K562 (cell line): ENCODE results near the gene FOXR1. TPM values are rescaled to one million over a fixed set of nuclear protein-coding genes. Genes with fewer than 3 reads are reported as not detected.

Experiments used
- BDP1 ChIP-seq: IDR thresholded peaks from 3 replicates; pipeline ENCODE4 v1.6.1; 2011; ENCODE audit not compliant: insufficient read length, insufficient read depth
- BRCA1 ChIP-seq, 2 experiments: fragments of 450-650 bp in 1 of 2; sonication (generic) in 1 of 2; formaldehyde crosslinking in 1 of 2; IDR thresholded peaks; 2 replicates each; pipeline versions ENCODE4 v1.5.0 to v1.6.1; 2017 to 2020; ENCODE audit warnings: mild to moderate bottlenecking in 1 of 2, missing genetic modification reagents in 1 of 2
- COPS2 ChIP-seq: fragments of 450-650 bp; conservative IDR thresholded peaks from 2 replicates; pipeline ENCODE4 v1.6.1; 2016; ENCODE audit warnings: mild to moderate bottlenecking, moderate library complexity
- HDAC1 ChIP-seq, 2 experiments: fragments of 450-650 bp; IDR thresholded peaks; 2 replicates each; pipeline ENCODE4 v1.6.1; 2016 to 2017; ENCODE audit warnings: inconsistent platforms in 1 of 2, mild to moderate bottlenecking in 1 of 2, moderate library complexity in 1 of 2
- HNRNPLL ChIP-seq: fragments of 200-400 bp; formaldehyde crosslinking; IDR thresholded peaks from 2 replicates; pipeline ENCODE4 v1.6.1; 2017; ENCODE audit warnings: low read length, low read depth, mild to moderate bottlenecking; ENCODE audit not compliant: poor library complexity, severe bottlenecking
- KAT7 ChIP-seq: sonication (generic); formaldehyde crosslinking; IDR thresholded peaks from 2 replicates; pipeline ENCODE4 v1.8.0; 2022; ENCODE audit warnings: missing genetic modification reagents, mild to moderate bottlenecking, borderline replicate concordance
- POLR2A ChIP-seq: fragments of 450-650 bp; conservative IDR thresholded peaks from 2 replicates; pipeline ENCODE4 v1.6.1; 2016
- PYGO2 ChIP-seq: fragments of 450-650 bp; IDR thresholded peaks from 2 replicates; pipeline ENCODE4 v1.6.1; 2016; ENCODE audit warnings: mild to moderate bottlenecking, missing genetic modification characterization, moderate library complexity, missing compliant biosample characterization
- SMAD2 ChIP-seq: fragments of 150-350 bp; IDR thresholded peaks from 2 replicates; pipeline ENCODE4 v1.6.1; 2014; ENCODE audit warnings: low read depth, mild to moderate bottlenecking, low read length
- SMARCA4 ChIP-seq: fragments of 450-650 bp; IDR thresholded peaks from 2 replicates; pipeline ENCODE4 v1.6.1; 2016
- SMARCC2 ChIP-seq: fragments of 450-650 bp; IDR thresholded peaks from 2 replicates; pipeline ENCODE4 v1.6.1; 2017; ENCODE audit warnings: antibody characterized with exemption, moderate library complexity, mild to moderate bottlenecking, low read depth
- SMARCE1 ChIP-seq: fragments of 450-650 bp; IDR thresholded peaks from 2 replicates; pipeline ENCODE4 v1.7.1; 2016; ENCODE audit warnings: mild to moderate bottlenecking
- ZNF232 ChIP-seq: sonication (generic); formaldehyde crosslinking; IDR thresholded peaks from 2 replicates; pipeline ENCODE4 v1.8.0; 2022; ENCODE audit warnings: mild to moderate bottlenecking, missing genetic modification reagents
- polyA plus RNA-seq, 8 experiments: library from polyadenylated mRNA; depleted of rRNA in 4 of 8; stranded (reverse) in 5 of 8; unstranded in 3 of 8; fragments of >200 nt; fragmentation: Nextera tagmentation in 2 of 8; fragmentation: Illumina TruSeq in 1 of 8; extraction: Ambion mirVana in 2 of 8; extraction: Trizol in 1 of 8; gene quantifications; 2 replicates each; pipeline versions ENCODE4 v1.2.1 to v1.2.3, GENCODE V29; 2011 to 2014; ENCODE audit warnings: inconsistent platforms in 1 of 8, missing spikeins in 1 of 8
- total RNA-seq, 7 experiments: library from RNA; depleted of rRNA in 6 of 7; stranded (reverse); fragments of >200 nt in 6 of 7; fragmentation: Illumina TruSeq in 2 of 7; extraction: Trizol in 2 of 7; gene quantifications; 2 replicates each; pipeline versions ENCODE4 v1.2.1 to v1.2.3, GENCODE V29; 2011 to 2021; ENCODE audit warnings: low replicate concordance in 1 of 7
- TF ChIP-seq, protein P1 (sequence below): fragments of 250-450 bp; sonication (Bioruptor Pico); IDR thresholded peaks from 2 replicates; pipeline ENCODE4 v1.4.0; 2020
- TF ChIP-seq, protein P2 (sequence below), 2 experiments: fragments of 200-800 bp in 1 of 2; sonication (Bioruptor generic) in 1 of 2; sonication (generic) in 1 of 2; formaldehyde crosslinking in 1 of 2; IDR thresholded peaks in 1 of 2; conservative IDR thresholded peaks in 1 of 2; 2 replicates each; pipeline versions ENCODE4 v1.5.0 to v1.6.1; 2016 to 2020; ENCODE audit warnings: missing compliant biosample characterization in 1 of 2, missing genetic modification characterization in 1 of 2, missing genetic modification reagents in 1 of 2
- TF ChIP-seq, protein P3 (sequence below): IDR thresholded peaks from 2 replicates; pipeline ENCODE4 v1.6.1; 2011; ENCODE audit warnings: borderline replicate concordance, low read depth, mild to moderate bottlenecking, moderate library complexity, low read length; ENCODE audit not compliant: insufficient read depth, poor library complexity, severe bottlenecking
- TF ChIP-seq, protein P4 (sequence below): fragments of 250-450 bp; sonication (Bioruptor Pico); IDR thresholded peaks from 2 replicates; pipeline ENCODE4 v1.5.0; 2022; ENCODE audit warnings: mild to moderate bottlenecking

The FOXR1 gene
- total and polyA plus RNA-seq, 9 of the 15 experiments (the other 6 are each of a cell fraction or from before 2014, with no cell fraction given) = not detected

DNA sequence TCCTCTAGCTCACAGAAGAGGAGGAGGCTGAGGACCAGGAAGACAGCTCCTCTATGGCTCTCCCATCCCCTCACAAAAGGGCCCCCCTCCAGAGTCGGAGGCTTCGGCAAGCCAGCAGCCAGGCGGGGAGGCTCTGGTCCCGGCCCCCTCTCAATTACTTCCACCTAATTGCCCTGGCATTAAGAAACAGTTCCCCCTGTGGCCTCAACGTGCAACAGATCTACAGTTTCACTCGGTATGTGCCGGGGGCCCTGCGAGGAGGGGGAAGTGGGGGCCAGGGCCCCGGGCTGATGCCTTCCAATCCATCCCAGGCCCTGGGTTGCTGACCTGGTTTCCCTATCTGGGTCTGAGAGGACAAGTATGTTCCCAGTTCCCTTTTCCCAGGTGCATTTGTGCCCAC is 7.9 kb downstream of the FOXR1 start (continued):
- TF ChIP-seq, protein P1, sequence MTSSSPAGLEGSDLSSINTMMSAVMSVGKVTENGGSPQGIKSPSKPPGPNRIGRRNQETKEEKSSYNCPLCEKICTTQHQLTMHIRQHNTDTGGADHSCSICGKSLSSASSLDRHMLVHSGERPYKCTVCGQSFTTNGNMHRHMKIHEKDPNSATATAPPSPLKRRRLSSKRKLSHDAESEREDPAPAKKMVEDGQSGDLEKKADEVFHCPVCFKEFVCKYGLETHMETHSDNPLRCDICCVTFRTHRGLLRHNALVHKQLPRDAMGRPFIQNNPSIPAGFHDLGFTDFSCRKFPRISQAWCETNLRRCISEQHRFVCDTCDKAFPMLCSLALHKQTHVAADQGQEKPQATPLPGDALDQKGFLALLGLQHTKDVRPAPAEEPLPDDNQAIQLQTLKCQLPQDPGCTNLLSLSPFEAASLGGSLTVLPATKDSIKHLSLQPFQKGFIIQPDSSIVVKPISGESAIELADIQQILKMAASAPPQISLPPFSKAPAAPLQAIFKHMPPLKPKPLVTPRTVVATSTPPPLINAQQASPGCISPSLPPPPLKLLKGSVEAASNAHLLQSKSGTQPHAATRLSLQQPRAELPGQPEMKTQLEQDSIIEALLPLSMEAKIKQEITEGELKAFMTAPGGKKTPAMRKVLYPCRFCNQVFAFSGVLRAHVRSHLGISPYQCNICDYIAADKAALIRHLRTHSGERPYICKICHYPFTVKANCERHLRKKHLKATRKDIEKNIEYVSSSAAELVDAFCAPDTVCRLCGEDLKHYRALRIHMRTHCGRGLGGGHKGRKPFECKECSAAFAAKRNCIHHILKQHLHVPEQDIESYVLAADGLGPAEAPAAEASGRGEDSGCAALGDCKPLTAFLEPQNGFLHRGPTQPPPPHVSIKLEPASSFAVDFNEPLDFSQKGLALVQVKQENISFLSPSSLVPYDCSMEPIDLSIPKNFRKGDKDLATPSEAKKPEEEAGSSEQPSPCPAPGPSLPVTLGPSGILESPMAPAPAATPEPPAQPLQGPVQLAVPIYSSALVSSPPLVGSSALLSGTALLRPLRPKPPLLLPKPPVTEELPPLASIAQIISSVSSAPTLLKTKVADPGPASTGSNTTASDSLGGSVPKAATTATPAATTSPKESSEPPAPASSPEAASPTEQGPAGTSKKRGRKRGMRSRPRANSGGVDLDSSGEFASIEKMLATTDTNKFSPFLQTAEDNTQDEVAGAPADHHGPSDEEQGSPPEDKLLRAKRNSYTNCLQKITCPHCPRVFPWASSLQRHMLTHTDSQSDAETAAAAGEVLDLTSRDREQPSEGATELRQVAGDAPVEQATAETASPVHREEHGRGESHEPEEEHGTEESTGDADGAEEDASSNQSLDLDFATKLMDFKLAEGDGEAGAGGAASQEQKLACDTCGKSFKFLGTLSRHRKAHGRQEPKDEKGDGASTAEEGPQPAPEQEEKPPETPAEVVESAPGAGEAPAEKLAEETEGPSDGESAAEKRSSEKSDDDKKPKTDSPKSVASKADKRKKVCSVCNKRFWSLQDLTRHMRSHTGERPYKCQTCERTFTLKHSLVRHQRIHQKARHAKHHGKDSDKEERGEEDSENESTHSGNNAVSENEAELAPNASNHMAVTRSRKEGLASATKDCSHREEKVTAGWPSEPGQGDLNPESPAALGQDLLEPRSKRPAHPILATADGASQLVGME (CRISPR knock-in tag) = no peak
- TF ChIP-seq BRCA1 (IDR thresholded peaks at IDR 0.05) (no peak), BRCA1 (CRISPR knock-in tag; IDR thresholded peaks at IDR 0.05) (no peak), ZNF232 (CRISPR knock-in tag) (no peak), KAT7 (CRISPR knock-in tag) (0 out of 2 replicates have a peak, but pooled peaks have one; percentile 5), SMARCA4 (0 out of 2 replicates have a peak, but pooled peaks have one; percentile 34), HNRNPLL (no peak), POLR2A (no peak), SMAD2 (no peak), BDP1 (no peak), HDAC1 (IDR thresholded peaks at IDR 0.05) (no peak), COPS2 (no peak), SMARCC2 (0 out of 2 replicates have a peak, but pooled peaks have one; percentile 30), SMARCE1 (0 out of 2 replicates have a peak, but pooled peaks have one; percentile 16), PYGO2 (no peak)
- TF ChIP-seq, protein P2, sequence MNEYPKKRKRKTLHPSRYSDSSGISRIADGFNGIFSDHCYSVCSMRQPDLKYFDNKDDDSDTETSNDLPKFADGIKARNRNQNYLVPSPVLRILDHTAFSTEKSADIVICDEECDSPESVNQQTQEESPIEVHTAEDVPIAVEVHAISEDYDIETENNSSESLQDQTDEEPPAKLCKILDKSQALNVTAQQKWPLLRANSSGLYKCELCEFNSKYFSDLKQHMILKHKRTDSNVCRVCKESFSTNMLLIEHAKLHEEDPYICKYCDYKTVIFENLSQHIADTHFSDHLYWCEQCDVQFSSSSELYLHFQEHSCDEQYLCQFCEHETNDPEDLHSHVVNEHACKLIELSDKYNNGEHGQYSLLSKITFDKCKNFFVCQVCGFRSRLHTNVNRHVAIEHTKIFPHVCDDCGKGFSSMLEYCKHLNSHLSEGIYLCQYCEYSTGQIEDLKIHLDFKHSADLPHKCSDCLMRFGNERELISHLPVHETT (CRISPR knock-in tag; conservative IDR thresholded peaks at IDR 0.05 in 1 of 2, IDR thresholded peaks at IDR 0.05 in 1 of 2) = no peak
- TF ChIP-seq, protein P3, sequence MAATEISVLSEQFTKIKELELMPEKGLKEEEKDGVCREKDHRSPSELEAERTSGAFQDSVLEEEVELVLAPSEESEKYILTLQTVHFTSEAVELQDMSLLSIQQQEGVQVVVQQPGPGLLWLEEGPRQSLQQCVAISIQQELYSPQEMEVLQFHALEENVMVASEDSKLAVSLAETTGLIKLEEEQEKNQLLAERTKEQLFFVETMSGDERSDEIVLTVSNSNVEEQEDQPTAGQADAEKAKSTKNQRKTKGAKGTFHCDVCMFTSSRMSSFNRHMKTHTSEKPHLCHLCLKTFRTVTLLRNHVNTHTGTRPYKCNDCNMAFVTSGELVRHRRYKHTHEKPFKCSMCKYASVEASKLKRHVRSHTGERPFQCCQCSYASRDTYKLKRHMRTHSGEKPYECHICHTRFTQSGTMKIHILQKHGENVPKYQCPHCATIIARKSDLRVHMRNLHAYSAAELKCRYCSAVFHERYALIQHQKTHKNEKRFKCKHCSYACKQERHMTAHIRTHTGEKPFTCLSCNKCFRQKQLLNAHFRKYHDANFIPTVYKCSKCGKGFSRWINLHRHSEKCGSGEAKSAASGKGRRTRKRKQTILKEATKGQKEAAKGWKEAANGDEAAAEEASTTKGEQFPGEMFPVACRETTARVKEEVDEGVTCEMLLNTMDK = peak; percentile 54
- TF ChIP-seq, protein P4, sequence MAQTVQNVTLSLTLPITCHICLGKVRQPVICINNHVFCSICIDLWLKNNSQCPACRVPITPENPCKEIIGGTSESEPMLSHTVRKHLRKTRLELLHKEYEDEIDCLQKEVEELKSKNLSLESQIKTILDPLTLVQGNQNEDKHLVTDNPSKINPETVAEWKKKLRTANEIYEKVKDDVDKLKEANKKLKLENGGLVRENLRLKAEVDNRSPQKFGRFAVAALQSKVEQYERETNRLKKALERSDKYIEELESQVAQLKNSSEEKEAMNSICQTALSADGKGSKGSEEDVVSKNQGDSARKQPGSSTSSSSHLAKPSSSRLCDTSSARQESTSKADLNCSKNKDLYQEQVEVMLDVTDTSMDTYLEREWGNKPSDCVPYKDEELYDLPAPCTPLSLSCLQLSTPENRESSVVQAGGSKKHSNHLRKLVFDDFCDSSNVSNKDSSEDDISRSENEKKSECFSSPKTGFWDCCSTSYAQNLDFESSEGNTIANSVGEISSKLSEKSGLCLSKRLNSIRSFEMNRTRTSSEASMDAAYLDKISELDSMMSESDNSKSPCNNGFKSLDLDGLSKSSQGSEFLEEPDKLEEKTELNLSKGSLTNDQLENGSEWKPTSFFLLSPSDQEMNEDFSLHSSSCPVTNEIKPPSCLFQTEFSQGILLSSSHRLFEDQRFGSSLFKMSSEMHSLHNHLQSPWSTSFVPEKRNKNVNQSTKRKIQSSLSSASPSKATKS = no peak
